Transverse colon (tissue), 4 donors: Measurements from ENCODE around the gene GAB3.

Experiments
- EP300 ChIP-seq: sonication (generic); formaldehyde crosslinking; IDR thresholded peaks from one replicate; pipeline ENCODE4 v1.6.1; 2017; ENCODE audit warnings: antibody characterized with exemption, low read depth
- POLR2A ChIP-seq: fragments of 450-650 bp; IDR thresholded peaks from one replicate; pipeline ENCODE4 v1.6.1; 2016; ENCODE audit warnings: antibody characterized with exemption, mild to moderate bottlenecking, moderate library complexity
- POLR2AphosphoS5 ChIP-seq, 3 donors: sonication (generic); formaldehyde crosslinking; IDR thresholded peaks; one replicate each; pipeline ENCODE4 v1.6.1; 2016; ENCODE audit warnings: antibody characterized with exemption in 3 of 3
- TF ChIP-seq, protein P1 (sequence below), 5 experiments: fragments of 200-600 bp in 3 of 5; fragments of 450-650 bp in 2 of 5; sonication (generic) in 3 of 5; IDR thresholded peaks; 1 replicate in 2 of 5; 2 replicates in 3 of 5; pipeline ENCODE4 v1.5.1; 2016 to 2017; ENCODE audit warnings: antibody characterized with exemption in 5 of 5, inconsistent platforms in 3 of 5, mild to moderate bottlenecking in 2 of 5, moderate library complexity in 1 of 5

GRCh38 chrX:154717824-154718223 is 33.1 kb downstream of the GAB3 start:
- TF ChIP-seq, protein P1, sequence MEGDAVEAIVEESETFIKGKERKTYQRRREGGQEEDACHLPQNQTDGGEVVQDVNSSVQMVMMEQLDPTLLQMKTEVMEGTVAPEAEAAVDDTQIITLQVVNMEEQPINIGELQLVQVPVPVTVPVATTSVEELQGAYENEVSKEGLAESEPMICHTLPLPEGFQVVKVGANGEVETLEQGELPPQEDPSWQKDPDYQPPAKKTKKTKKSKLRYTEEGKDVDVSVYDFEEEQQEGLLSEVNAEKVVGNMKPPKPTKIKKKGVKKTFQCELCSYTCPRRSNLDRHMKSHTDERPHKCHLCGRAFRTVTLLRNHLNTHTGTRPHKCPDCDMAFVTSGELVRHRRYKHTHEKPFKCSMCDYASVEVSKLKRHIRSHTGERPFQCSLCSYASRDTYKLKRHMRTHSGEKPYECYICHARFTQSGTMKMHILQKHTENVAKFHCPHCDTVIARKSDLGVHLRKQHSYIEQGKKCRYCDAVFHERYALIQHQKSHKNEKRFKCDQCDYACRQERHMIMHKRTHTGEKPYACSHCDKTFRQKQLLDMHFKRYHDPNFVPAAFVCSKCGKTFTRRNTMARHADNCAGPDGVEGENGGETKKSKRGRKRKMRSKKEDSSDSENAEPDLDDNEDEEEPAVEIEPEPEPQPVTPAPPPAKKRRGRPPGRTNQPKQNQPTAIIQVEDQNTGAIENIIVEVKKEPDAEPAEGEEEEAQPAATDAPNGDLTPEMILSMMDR (IDR thresholded peaks at IDR 0.05): no peak
- TF ChIP-seq POLR2A: no peak
- no peak for TF ChIP-seq EP300
- TF ChIP-seq POLR2AphosphoS5 (IDR thresholded peaks at IDR 0.05): no peak
